ENCODE results near the gene SLC17A1.

Gene SLC17A1

GRCh38 chr6:25862199-25862598, 30.3 kb upstream of the SLC17A1 start:
- H3K9me3 Mint-ChIP-seq = peaks cover 6 to 17% of the 10 kb centered on the region in 2 donors
- no peak for ATAC-seq (replicated peaks)
- no peak for DNase-seq
- no peak overlapping the region for H3K27ac Mint-ChIP-seq
- peaks cover 4% of the 10 kb centered on the region for H3K36me3 Mint-ChIP-seq (ENCODE audit: insufficient read depth)
- H3K4me1 Mint-ChIP-seq (ENCODE audit: low read depth in 2 of 2) = peaks cover 24 to 29% of the 10 kb centered on the region in 2 donors
- H3K4me3 Mint-ChIP-seq = no peak overlapping the region
- peaks cover 18 to 23% of the 10 kb centered on the region in 2 donors for H3K27me3 Mint-ChIP-seq

GRCh38 chr6:25852756-25853155, 20.9 kb upstream of the SLC17A1 start:
- H3K4me1 Mint-ChIP-seq (ENCODE audit: low read depth in 2 of 2) = peaks cover 3 to 5% of the 10 kb centered on the region in 2 donors
- peaks cover 1 to 5% of the 10 kb centered on the region in 2 donors for H3K27me3 Mint-ChIP-seq
- peaks cover 3% of the 10 kb centered on the region for H3K36me3 Mint-ChIP-seq (ENCODE audit: insufficient read depth)
- H3K27ac Mint-ChIP-seq = no peak overlapping the region
- no peaks in the 10 kb centered on the region for H3K9me3 Mint-ChIP-seq
- no peak for DNase-seq
- no peak overlapping the region for H3K4me3 Mint-ChIP-seq
- no peak for ATAC-seq (replicated peaks)

GRCh38 chr6:25851961-25852360, 20.1 kb upstream of the SLC17A1 start:
- DNase-seq = no peak
- peaks cover 3% of the 10 kb centered on the region in 2 donors for H3K4me1 Mint-ChIP-seq (ENCODE audit: low read depth in 2 of 2)
- no peaks in the 10 kb centered on the region for H3K9me3 Mint-ChIP-seq
- H3K27me3 Mint-ChIP-seq = peaks cover 0 to 4% of the 10 kb centered on the region in 2 donors
- H3K27ac Mint-ChIP-seq = no peak overlapping the region
- peaks cover 3% of the 10 kb centered on the region for H3K36me3 Mint-ChIP-seq (ENCODE audit: insufficient read depth)
- no peak for ATAC-seq (replicated peaks)
- peak overlapping the region in 1 of 2 donors; percentile 7 for H3K4me3 Mint-ChIP-seq

- no peak overlapping the region for H3K4me3 Mint-ChIP-seq
- DNase-seq (no peak), ATAC-seq (replicated peaks) (no peak)
- no peak overlapping the region for H3K27ac Mint-ChIP-seq
- H3K9me3 Mint-ChIP-seq = no peaks in the 10 kb centered on the region
- H3K27me3 Mint-ChIP-seq = peaks cover 14 to 18% of the 10 kb centered on the region in 2 donors
- H3K4me1 Mint-ChIP-seq (ENCODE audit: low read depth in 2 of 2) = no peaks in the 10 kb centered on the region
- no peaks in the 10 kb centered on the region for H3K36me3 Mint-ChIP-seq (ENCODE audit: insufficient read depth)
Measured at GRCh38 chr6:25844518-25844917, 12.7 kb upstream of the SLC17A1 start.

- no peak overlapping the region for H3K4me3 Mint-ChIP-seq
- ATAC-seq (replicated peaks) = no peak
- H3K27me3 Mint-ChIP-seq = peaks cover 14 to 18% of the 10 kb centered on the region in 2 donors
- no peaks in the 10 kb centered on the region for H3K36me3 Mint-ChIP-seq (ENCODE audit: insufficient read depth)
- no peaks in the 10 kb centered on the region for H3K4me1 Mint-ChIP-seq (ENCODE audit: low read depth in 2 of 2)
- no peaks in the 10 kb centered on the region for H3K9me3 Mint-ChIP-seq
- no peak overlapping the region for H3K27ac Mint-ChIP-seq
- no peak for DNase-seq
Measured at GRCh38 chr6:25842526-25842925, 10.7 kb upstream of the SLC17A1 start.

- no peak overlapping the region for H3K27ac Mint-ChIP-seq
- no peak for DNase-seq
- H3K27me3 Mint-ChIP-seq = peaks cover 16 to 26% of the 10 kb centered on the region in 2 donors
- no peaks in the 10 kb centered on the region for H3K4me1 Mint-ChIP-seq (ENCODE audit: low read depth in 2 of 2)
- H3K36me3 Mint-ChIP-seq (ENCODE audit: insufficient read depth) = no peaks in the 10 kb centered on the region
- H3K4me3 Mint-ChIP-seq = no peak overlapping the region
- H3K9me3 Mint-ChIP-seq = no peaks in the 10 kb centered on the region
- no peak for ATAC-seq (replicated peaks)
Measured at GRCh38 chr6:25835442-25836283, 3.8 kb upstream of the SLC17A1 start.

GRCh38 chr6:25834950-25835349, 3.1 kb upstream of the SLC17A1 start:
- H3K27ac Mint-ChIP-seq = no peak overlapping the region
- no peak overlapping the region for H3K4me3 Mint-ChIP-seq
- no peak for DNase-seq

GRCh38 chr6:25833136-25833535, 1.3 kb upstream of the SLC17A1 start:
- Mint-ChIP-seq H3K4me1 (ENCODE audit: low read depth in 2 of 2) (no peaks in the 10 kb centered on the region), H3K9me3 (no peaks in the 10 kb centered on the region), H3K27me3 (peaks cover 19 to 21% of the 10 kb centered on the region in 2 donors), H3K27ac (no peak overlapping the region), H3K36me3 (ENCODE audit: insufficient read depth) (no peaks in the 10 kb centered on the region), H3K4me3 (no peak overlapping the region)
- ATAC-seq (replicated peaks) = no peak
- no peak for DNase-seq

More at GRCh38 chr6:25834950-25835349, 3.1 kb upstream of the SLC17A1 start:
- H3K36me3 Mint-ChIP-seq (ENCODE audit: insufficient read depth) = no peaks in the 10 kb centered on the region
- H3K27me3 Mint-ChIP-seq = peaks cover 15 to 22% of the 10 kb centered on the region in 2 donors
- no peak for ATAC-seq (replicated peaks)
- no peaks in the 10 kb centered on the region for H3K9me3 Mint-ChIP-seq
- no peaks in the 10 kb centered on the region for H3K4me1 Mint-ChIP-seq (ENCODE audit: low read depth in 2 of 2)

- Mint-ChIP-seq H3K4me3 (no peak overlapping the region), H3K4me1 (ENCODE audit: low read depth in 2 of 2) (no peaks in the 10 kb centered on the region), H3K27me3 (peaks cover 21 to 24% of the 10 kb centered on the region in 2 donors), H3K36me3 (ENCODE audit: insufficient read depth) (no peaks in the 10 kb centered on the region), H3K9me3 (no peaks in the 10 kb centered on the region), H3K27ac (no peak overlapping the region)
- DNase-seq = no peak
- no peak for ATAC-seq (replicated peaks)
Measured at GRCh38 chr6:25832670-25833069, 818 bp upstream of the SLC17A1 start.

- no peak overlapping the region for H3K27ac Mint-ChIP-seq
- no peak overlapping the region for H3K4me3 Mint-ChIP-seq
- ATAC-seq (replicated peaks) (no peak), DNase-seq (no peak)
- peaks cover 21 to 24% of the 10 kb centered on the region in 2 donors for H3K27me3 Mint-ChIP-seq
- H3K36me3 Mint-ChIP-seq (ENCODE audit: insufficient read depth) = no peaks in the 10 kb centered on the region
- no peaks in the 10 kb centered on the region for H3K9me3 Mint-ChIP-seq
- H3K4me1 Mint-ChIP-seq (ENCODE audit: low read depth in 2 of 2) = no peaks in the 10 kb centered on the region
Measured at GRCh38 chr6:25832307-25832662, 433 bp upstream of the SLC17A1 start.

GRCh38 chr6:25830458-25830857, 1.4 kb downstream of the SLC17A1 start:
- Mint-ChIP-seq H3K9me3 (peaks cover 0 to 3% of the 10 kb centered on the region in 2 donors), H3K4me1 (ENCODE audit: low read depth in 2 of 2) (no peaks in the 10 kb centered on the region), H3K27me3 (peaks cover 31 to 33% of the 10 kb centered on the region in 2 donors), H3K4me3 (no peak overlapping the region), H3K36me3 (ENCODE audit: insufficient read depth) (no peaks in the 10 kb centered on the region), H3K27ac (no peak overlapping the region)
- DNase-seq (no peak), ATAC-seq (replicated peaks) (no peak)

GRCh38 chr6:25829375-25829774, 2.5 kb downstream of the SLC17A1 start:
- no peak overlapping the region for H3K27ac Mint-ChIP-seq
- no peak for ATAC-seq (replicated peaks)
- peaks cover 34 to 38% of the 10 kb centered on the region in 2 donors for H3K27me3 Mint-ChIP-seq

GRCh38 chr6:25821341-25821740, 10.5 kb downstream of the SLC17A1 start:
- no peak for ATAC-seq (replicated peaks)
- DNase-seq = no peak
- Mint-ChIP-seq H3K4me1 (ENCODE audit: low read depth in 2 of 2) (no peaks in the 10 kb centered on the region), H3K9me3 (peaks cover 0 to 3% of the 10 kb centered on the region in 2 donors), H3K4me3 (no peak overlapping the region), H3K27me3 (peaks cover 40% of the 10 kb centered on the region in 2 donors), H3K27ac (no peak overlapping the region), H3K36me3 (ENCODE audit: insufficient read depth) (no peaks in the 10 kb centered on the region)

More at GRCh38 chr6:25829375-25829774, 2.5 kb downstream of the SLC17A1 start:
- no peaks in the 10 kb centered on the region for H3K4me1 Mint-ChIP-seq (ENCODE audit: low read depth in 2 of 2)
- no peak overlapping the region for H3K4me3 Mint-ChIP-seq
- no peak for DNase-seq
- H3K9me3 Mint-ChIP-seq = peaks cover 0 to 3% of the 10 kb centered on the region in 2 donors
- H3K36me3 Mint-ChIP-seq (ENCODE audit: insufficient read depth) = no peaks in the 10 kb centered on the region

- H3K4me3 Mint-ChIP-seq = no peak overlapping the region
- no peak for DNase-seq
- no peaks in the 10 kb centered on the region for H3K36me3 Mint-ChIP-seq (ENCODE audit: insufficient read depth)
- peaks cover 0 to 1% of the 10 kb centered on the region in 2 donors for H3K9me3 Mint-ChIP-seq
- no peak for ATAC-seq (replicated peaks)
- no peaks in the 10 kb centered on the region for H3K4me1 Mint-ChIP-seq (ENCODE audit: low read depth in 2 of 2)
- peaks cover 27 to 31% of the 10 kb centered on the region in 2 donors for H3K27me3 Mint-ChIP-seq
- no peak overlapping the region for H3K27ac Mint-ChIP-seq
Measured at GRCh38 chr6:25816252-25816651, 15.6 kb downstream of the SLC17A1 start.
